B cell (primary cell): Measurements from ENCODE around the gene APOE. TPM values are rescaled to one million over a fixed set of nuclear protein-coding genes. Genes with fewer than 3 reads are reported as not detected.

Experiments
- ATAC-seq: fragments of 200-7000 bp; cut with Tn5 transposase; one replicate; pipeline ENCODE4 v1.10.0; 2021; ENCODE audit warnings: low read depth, mild to moderate bottlenecking, moderate number of reproducible peaks, moderate library complexity
- CTCF ChIA-PET: fragments of 350-600 bp; sonication (Branson Sonifier 250); formaldehyde crosslinking; loops from one replicate; lab custom pipeline; 2021; ENCODE audit warnings: antibody characterized with exemption, inconsistent platforms; lab: Charles Lee
- POLR2A ChIA-PET: fragments of 350-600 bp; sonication (Branson Sonifier 250); formaldehyde crosslinking; loops from one replicate; lab custom pipeline; 2021; ENCODE audit warnings: antibody characterized with exemption; lab: Charles Lee
- DNase-seq: peaks from one replicate; pipeline ENCODE4 v3.0.0; 2013
- H2AFZ ChIP-seq: 2 replicates; pipeline ENCODE4 v1.6.1; 2012; ENCODE audit warnings: mild to moderate bottlenecking, low read depth, low read length; ENCODE audit not compliant: insufficient read depth, poor library complexity, severe bottlenecking
- H3K27ac ChIP-seq, 2 donors: 1 replicate in 1 of 2; 2 replicates in 1 of 2; pipeline ENCODE4 v1.5.1; 2012 to 2013; ENCODE audit warnings: low read length in 2 of 2, mild to moderate bottlenecking in 2 of 2, moderate library complexity in 1 of 2
- H3K27me3 ChIP-seq, 4 experiments: fragments of 200-600 bp in 1 of 4; sonication (generic) in 1 of 4; replicated peaks in 1 of 4; 1 replicate in 2 of 4; 2 replicates in 2 of 4; pipeline versions ENCODE4 v1.6.1 to v1.7.0; 2013 to 2016; ENCODE audit warnings: low read length in 3 of 4, mild to moderate bottlenecking in 2 of 4, mixed read lengths in 1 of 4, moderate library complexity in 1 of 4; ENCODE audit not compliant: insufficient read depth in 4 of 4, control insufficient read depth in 3 of 4; ENCODE audit errors: control extremely low read depth in 1 of 4
- H3K36me3 ChIP-seq, 2 experiments: replicated peaks in 1 of 2; 1 replicate in 1 of 2; 2 replicates in 1 of 2; pipeline versions ENCODE4 v1.6.1 to v1.7.1; 2013; ENCODE audit warnings: low read length in 1 of 2; ENCODE audit not compliant: insufficient read depth in 2 of 2, control insufficient read depth in 1 of 2; ENCODE audit errors: control extremely low read depth in 1 of 2, extremely low read depth in 1 of 2
- H3K4me1 ChIP-seq, 2 donors: fragments of 200-600 bp in 1 of 2; sonication (generic) in 1 of 2; 1 replicate in 1 of 2; 2 replicates in 1 of 2; pipeline versions ENCODE4 v1.5.1 to v1.6.1; 2013 to 2017; ENCODE audit warnings: low read length in 2 of 2; ENCODE audit not compliant: control insufficient read depth in 2 of 2, insufficient read depth in 2 of 2
- H3K4me2 ChIP-seq: replicated peaks from 2 replicates; pipeline ENCODE3; 2012; ENCODE audit warnings: mild to moderate bottlenecking, low read depth, low read length; ENCODE audit not compliant: poor library complexity, severe bottlenecking
- H3K4me3 ChIP-seq, 5 experiments: fragments of 200-600 bp in 1 of 5; sonication (generic) in 1 of 5; 1 replicate in 3 of 5; 2 replicates in 2 of 5; pipeline versions ENCODE4 v1.5.1 to v1.7.0; 2011 to 2016; ENCODE audit warnings: low read length in 4 of 5, mild to moderate bottlenecking in 4 of 5, low read depth in 2 of 5, control low read depth in 1 of 5, moderate library complexity in 1 of 5; ENCODE audit not compliant: insufficient read depth in 1 of 5; ENCODE audit errors: control extremely low read depth in 1 of 5, extremely low read depth in 1 of 5
- H3K79me2 ChIP-seq: fragments of 200-600 bp; sonication (generic); one replicate; pipeline ENCODE4 v1.6.0; 2016; ENCODE audit warnings: low read length; ENCODE audit not compliant: control insufficient read depth, insufficient read depth
- H3K9ac ChIP-seq: fragments of 200-600 bp; sonication (generic); 2 replicates; pipeline ENCODE4 v1.6.1; 2017; ENCODE audit warnings: mild to moderate bottlenecking, low read length, moderate library complexity
- H3K9me3 ChIP-seq, 3 donors: one replicate each; pipeline versions ENCODE4 v1.6.1 to v1.7.1; 2013; ENCODE audit warnings: low read length in 2 of 3; ENCODE audit not compliant: control insufficient read depth in 2 of 3, insufficient read depth in 1 of 3; ENCODE audit errors: control extremely low read depth in 1 of 3
- H4K20me1 ChIP-seq: 2 replicates; pipeline ENCODE4 v1.6.0; 2012; ENCODE audit warnings: mild to moderate bottlenecking, low read length; ENCODE audit not compliant: insufficient read depth, control insufficient read depth, poor library complexity, severe bottlenecking
- H3K27ac Mint-ChIP-seq: one replicate; pipeline ENCODE4 v1.8.0; 2021; ENCODE audit warnings: mixed read lengths
- H3K27me3 Mint-ChIP-seq: one replicate; pipeline ENCODE4 v1.8.0; 2021; ENCODE audit warnings: mixed read lengths
- H3K4me1 Mint-ChIP-seq: one replicate; pipeline ENCODE4 v1.8.0; 2021; ENCODE audit warnings: mixed read lengths
- H3K4me3 Mint-ChIP-seq: one replicate; pipeline ENCODE4 v1.8.0; 2021; ENCODE audit warnings: mixed read lengths
- H3K9me3 Mint-ChIP-seq: one replicate; pipeline ENCODE4 v1.8.0; 2022; ENCODE audit warnings: mixed read lengths; ENCODE audit not compliant: insufficient read depth
- EZH2 ChIP-seq: IDR thresholded peaks from 2 replicates; pipeline ENCODE4 v1.6.1; 2012; ENCODE audit warnings: borderline replicate concordance, low read depth, mild to moderate bottlenecking, moderate library complexity, low read length; ENCODE audit not compliant: insufficient read depth, poor library complexity, severe bottlenecking
- WGBS: methylation state at CpG from one replicate; pipeline ENCODE4 v1.1.5; 2013; ENCODE audit warnings: missing lambda C conversion rate; ENCODE audit not compliant: insufficient coverage; 5-methylcytosine and 5-hydroxymethylcytosine counted together
- intact Hi-C: fragments of 100-400 bp; cut with micrococcal nuclease; formaldehyde crosslinking; loops from one replicate; pipeline ENCODE4 v1.10.0; 2022
- polyA plus RNA-seq: library from polyadenylated mRNA; depleted of rRNA; stranded (reverse); fragments of >200 nt; gene quantifications from 2 replicates; pipeline ENCODE4 v1.2.3, GENCODE V29; 2012
- total RNA-seq, 2 donors: library from RNA; stranded (reverse); fragments of 120-200 nt in 1 of 2; gene quantifications; 1 replicate in 1 of 2; 2 replicates in 1 of 2; pipeline versions ENCODE4 v1.2.3 to v1.2.4, GENCODE V29; 2013 to 2022
- TF ChIP-seq, protein P1 (sequence below): fragments of 200-600 bp; IDR thresholded peaks from one replicate; pipeline ENCODE4 v1.8.0; 2022; ENCODE audit warnings: antibody characterized with exemption, mild to moderate bottlenecking

APOE gene
- total and polyA plus RNA-seq, 2 donors (not counting 1 experiment from before 2014, with no cell fraction given) = 0.74 to 2.8 TPM

DNA sequence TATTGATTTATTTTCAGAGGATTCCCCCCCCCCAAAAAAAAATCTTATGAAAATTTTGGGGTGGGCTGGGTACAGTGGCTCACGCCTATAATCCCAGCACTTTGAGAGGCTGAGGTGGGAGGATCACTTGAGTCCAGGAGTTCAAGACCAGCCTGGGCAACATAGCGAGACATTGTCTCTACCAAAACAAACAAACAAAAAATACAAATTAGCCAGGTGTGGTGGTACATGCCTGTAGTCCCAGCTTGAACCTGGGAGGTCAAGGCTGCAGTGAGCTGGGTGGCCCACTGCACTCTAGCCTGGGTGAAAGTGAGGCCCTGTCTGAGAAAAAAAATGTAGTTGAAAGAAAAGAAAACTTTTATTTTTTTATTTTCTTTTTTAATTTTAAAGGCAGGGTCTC lies 41.6 kb upstream of the APOE start:
- Histone ChIP-seq H3K9ac (no peak overlapping the region), H3K4me3 (no peak overlapping the region), H3K36me3 (no peaks in the 10 kb centered on the region), H3K4me1 (no peaks in the 10 kb centered on the region), H2AFZ (no peak overlapping the region), H4K20me1 (no peaks in the 10 kb centered on the region), H3K79me2 (no peaks in the 10 kb centered on the region), H3K9me3 (peaks cover 0 to 8% (median 0%) of the 10 kb centered on the region in 3 donors), H3K4me2 (no peak overlapping the region), H3K27ac (no peak overlapping the region), H3K27me3 (no peaks in the 10 kb centered on the region)
- no peak overlapping the region for H3K27ac Mint-ChIP-seq
- DNase-seq (no peak), ATAC-seq (no peak)
- no peak overlapping the region for H3K4me3 Mint-ChIP-seq
- intact Hi-C loops = no loop called here
- no CpG with 5 or more reads among the region's 2 CpGs for WGBS
- ChIA-PET POLR2A (no interaction called here), CTCF (no interaction called here)
- no peak for TF ChIP-seq EZH2
- TF ChIP-seq, protein P1, sequence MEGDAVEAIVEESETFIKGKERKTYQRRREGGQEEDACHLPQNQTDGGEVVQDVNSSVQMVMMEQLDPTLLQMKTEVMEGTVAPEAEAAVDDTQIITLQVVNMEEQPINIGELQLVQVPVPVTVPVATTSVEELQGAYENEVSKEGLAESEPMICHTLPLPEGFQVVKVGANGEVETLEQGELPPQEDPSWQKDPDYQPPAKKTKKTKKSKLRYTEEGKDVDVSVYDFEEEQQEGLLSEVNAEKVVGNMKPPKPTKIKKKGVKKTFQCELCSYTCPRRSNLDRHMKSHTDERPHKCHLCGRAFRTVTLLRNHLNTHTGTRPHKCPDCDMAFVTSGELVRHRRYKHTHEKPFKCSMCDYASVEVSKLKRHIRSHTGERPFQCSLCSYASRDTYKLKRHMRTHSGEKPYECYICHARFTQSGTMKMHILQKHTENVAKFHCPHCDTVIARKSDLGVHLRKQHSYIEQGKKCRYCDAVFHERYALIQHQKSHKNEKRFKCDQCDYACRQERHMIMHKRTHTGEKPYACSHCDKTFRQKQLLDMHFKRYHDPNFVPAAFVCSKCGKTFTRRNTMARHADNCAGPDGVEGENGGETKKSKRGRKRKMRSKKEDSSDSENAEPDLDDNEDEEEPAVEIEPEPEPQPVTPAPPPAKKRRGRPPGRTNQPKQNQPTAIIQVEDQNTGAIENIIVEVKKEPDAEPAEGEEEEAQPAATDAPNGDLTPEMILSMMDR = no peak
- no peaks in the 10 kb centered on the region for H3K9me3 Mint-ChIP-seq
- peaks cover 13% of the 10 kb centered on the region for H3K27me3 Mint-ChIP-seq
- H3K4me1 Mint-ChIP-seq = no peaks in the 10 kb centered on the region

DNA sequence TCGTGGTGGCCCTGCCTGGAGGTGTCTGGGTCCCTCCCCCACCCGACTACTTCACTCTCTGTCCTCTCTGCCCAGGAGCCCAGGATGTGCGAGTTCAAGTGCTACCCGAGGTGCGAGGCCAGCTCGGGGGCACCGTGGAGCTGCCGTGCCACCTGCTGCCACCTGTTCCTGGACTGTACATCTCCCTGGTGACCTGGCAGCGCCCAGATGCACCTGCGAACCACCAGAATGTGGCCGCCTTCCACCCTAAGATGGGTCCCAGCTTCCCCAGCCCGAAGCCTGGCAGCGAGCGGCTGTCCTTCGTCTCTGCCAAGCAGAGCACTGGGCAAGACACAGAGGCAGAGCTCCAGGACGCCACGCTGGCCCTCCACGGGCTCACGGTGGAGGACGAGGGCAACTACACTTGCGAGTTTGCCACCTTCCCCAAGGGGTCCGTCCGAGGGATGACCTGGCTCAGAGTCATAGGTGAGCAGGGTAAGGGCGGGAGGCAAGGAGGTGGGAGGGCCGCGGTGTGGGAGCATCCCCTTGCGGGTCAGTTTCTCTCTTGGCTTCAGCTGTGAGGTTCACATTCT lies 40.3 kb upstream of the APOE start:
- no peaks in the 10 kb centered on the region for H3K79me2 ChIP-seq
- H3K4me3 ChIP-seq = no peak overlapping the region
- DNase-seq = no peak
- Mint-ChIP-seq H3K4me3 (no peak overlapping the region), H3K4me1 (no peaks in the 10 kb centered on the region), H3K27me3 (peaks cover 15% of the 10 kb centered on the region), H3K9me3 (no peaks in the 10 kb centered on the region), H3K27ac (no peak overlapping the region)
- H3K27ac ChIP-seq = no peak overlapping the region
- H3K9ac ChIP-seq = no peak overlapping the region
- ChIA-PET POLR2A (no interaction called here), CTCF (no interaction called here)
- no peak for ATAC-seq
- no peak overlapping the region for H2AFZ ChIP-seq
- no peaks in the 10 kb centered on the region for H3K4me1 ChIP-seq
- no peaks in the 10 kb centered on the region for H3K27me3 ChIP-seq
- H3K36me3 ChIP-seq = no peaks in the 10 kb centered on the region
- peaks cover 0 to 8% (median 0%) of the 10 kb centered on the region in 3 donors for H3K9me3 ChIP-seq
- H3K4me2 ChIP-seq = no peak overlapping the region
- TF ChIP-seq EZH2 = no peak
- TF ChIP-seq, protein P1 = no peak
- WGBS = 94% methylated on average over 22 of the region's 27 CpGs
- intact Hi-C loops = no loop called here
- no peaks in the 10 kb centered on the region for H4K20me1 ChIP-seq
